ENCODE results near the gene UPF1.
"Not testable (repeated sequence)": the region's sequence is repeated elsewhere in the genome, so short reads cannot be mapped to it uniquely, and the experiment has no call there.

Gene UPF1

GRCh38 chr19:18898607-18899408, 67.0 kb downstream of the UPF1 start:
- DNase-seq (ENCODE audit: low read depth): no peak

GRCh38 chr19:18899624-18900560, 68.1 kb downstream of the UPF1 start:
- no peak for DNase-seq (ENCODE audit: low read depth)

GRCh38 chr19:18900700-18901481, 69.1 kb downstream of the UPF1 start:
- DNase-seq (ENCODE audit: low read depth): no peak

GRCh38 chr19:18901491-18901890, 69.7 kb downstream of the UPF1 start:
- DNase-seq (ENCODE audit: low read depth): no peak

- not testable (repeated sequence) for DNase-seq (ENCODE audit: low read depth)
Measured at GRCh38 chr19:18902519-18902918, 70.8 kb downstream of the UPF1 start.

GRCh38 chr19:18903156-18904037, 71.6 kb downstream of the UPF1 start:
- no peak for DNase-seq (ENCODE audit: low read depth)

- DNase-seq (ENCODE audit: low read depth): no peak
Measured at GRCh38 chr19:18904334-18905057, 72.7 kb downstream of the UPF1 start.

GRCh38 chr19:18905058-18905456, 73.3 kb downstream of the UPF1 start:
- no peak for DNase-seq (ENCODE audit: low read depth)

- no peak for DNase-seq (ENCODE audit: low read depth)
Measured at GRCh38 chr19:18905513-18906236, 73.9 kb downstream of the UPF1 start.

GRCh38 chr19:18906605-18907519, 75.1 kb downstream of the UPF1 start:
- DNase-seq (ENCODE audit: low read depth): no peak

- DNase-seq (ENCODE audit: low read depth): no peak
Measured at GRCh38 chr19:18908917-18909619, 77.3 kb downstream of the UPF1 start.

GRCh38 chr19:18910010-18910409, 78.3 kb downstream of the UPF1 start:
- DNase-seq (ENCODE audit: low read depth): no peak

- DNase-seq (ENCODE audit: low read depth): no peak
Measured at GRCh38 chr19:18910801-18911436, 79.2 kb downstream of the UPF1 start.

- DNase-seq (ENCODE audit: low read depth): no peak
Measured at GRCh38 chr19:18912933-18913332, 81.2 kb downstream of the UPF1 start.

- no peak for DNase-seq (ENCODE audit: low read depth)
Measured at GRCh38 chr19:18913466-18913865, 81.7 kb downstream of the UPF1 start.

GRCh38 chr19:18915639-18916038, 83.9 kb downstream of the UPF1 start:
- DNase-seq (ENCODE audit: low read depth): peak; percentile 51

GRCh38 chr19:18917593-18917992, 85.8 kb downstream of the UPF1 start:
- not testable (repeated sequence) for DNase-seq (ENCODE audit: low read depth)
